PFSK-1 (cell line): ENCODE measurements around the gene PTPRK.

Source experiments
- FOXP2 ChIP-seq: optimal IDR thresholded peaks from 2 replicates; pipeline ENCODE3; 2011; ENCODE audit warnings: borderline replicate concordance, control low read depth, inconsistent platforms; ENCODE audit not compliant: insufficient read depth; ENCODE audit errors: extremely low read length, extremely low read depth
- POLR2AphosphoS5 ChIP-seq: IDR thresholded peaks from 2 replicates; pipeline ENCODE4 v1.6.1; 2012; ENCODE audit warnings: low read depth, mild to moderate bottlenecking, control low read depth, low read length, moderate library complexity
- SIN3A ChIP-seq: IDR thresholded peaks from 2 replicates; pipeline ENCODE4 v1.6.1; 2012; ENCODE audit warnings: mild to moderate bottlenecking, low read length, moderate library complexity, borderline replicate concordance; ENCODE audit not compliant: insufficient read depth
- TAF1 ChIP-seq: IDR thresholded peaks from 2 replicates; pipeline ENCODE4 v1.6.1; 2012; ENCODE audit warnings: low read length, control low read depth, borderline replicate concordance; ENCODE audit not compliant: insufficient read depth
- TF ChIP-seq, protein P1 (sequence below), 2 experiments: IDR thresholded peaks; 2 replicates each; pipeline versions ENCODE4 v1.6.1 to v1.8.0; 2011 to 2012; ENCODE audit warnings: low read depth in 2 of 2, low read length in 2 of 2, control low read depth in 1 of 2, inconsistent platforms in 1 of 2, mild to moderate bottlenecking in 1 of 2, moderate library complexity in 1 of 2; ENCODE audit not compliant: insufficient read depth in 1 of 2

PTPRK gene

DNA sequence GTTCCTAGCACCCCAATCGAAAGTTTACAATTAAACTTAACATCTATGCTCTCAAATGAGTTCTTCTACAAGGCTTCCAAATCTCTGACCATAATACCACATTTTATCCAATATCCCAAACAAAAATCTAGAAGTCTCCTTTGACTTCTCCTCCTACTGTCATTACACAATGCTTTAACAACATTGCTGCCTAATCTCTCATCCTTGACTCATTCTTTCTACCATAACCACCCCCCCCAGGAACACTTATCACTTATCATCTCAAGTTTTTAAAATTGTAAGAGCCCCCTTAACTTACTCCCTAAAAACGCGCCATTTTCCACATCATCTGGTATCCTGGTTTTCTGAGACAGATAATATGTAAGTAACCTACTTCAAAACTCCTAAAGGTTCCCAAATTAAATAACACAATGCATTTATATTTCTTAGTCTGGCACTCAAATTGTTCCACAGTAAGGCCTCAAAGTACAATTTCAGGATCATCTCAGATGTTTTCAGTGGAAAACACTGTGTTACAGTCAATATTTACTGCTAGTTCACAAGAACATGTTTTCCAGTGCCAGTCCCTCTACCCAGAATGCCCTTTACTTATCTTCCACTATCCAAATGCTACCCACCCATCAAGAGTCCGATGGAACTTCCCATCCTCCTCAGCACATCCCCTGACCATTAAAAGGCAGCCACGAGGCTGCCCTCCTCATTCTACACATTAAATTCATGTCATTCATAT lies 311.4 kb downstream of the PTPRK start:
- TF ChIP-seq FOXP2 = no peak
- TF ChIP-seq TAF1 = no peak
- no peak for TF ChIP-seq POLR2AphosphoS5
- no peak for TF ChIP-seq SIN3A
- TF ChIP-seq, protein P1, sequence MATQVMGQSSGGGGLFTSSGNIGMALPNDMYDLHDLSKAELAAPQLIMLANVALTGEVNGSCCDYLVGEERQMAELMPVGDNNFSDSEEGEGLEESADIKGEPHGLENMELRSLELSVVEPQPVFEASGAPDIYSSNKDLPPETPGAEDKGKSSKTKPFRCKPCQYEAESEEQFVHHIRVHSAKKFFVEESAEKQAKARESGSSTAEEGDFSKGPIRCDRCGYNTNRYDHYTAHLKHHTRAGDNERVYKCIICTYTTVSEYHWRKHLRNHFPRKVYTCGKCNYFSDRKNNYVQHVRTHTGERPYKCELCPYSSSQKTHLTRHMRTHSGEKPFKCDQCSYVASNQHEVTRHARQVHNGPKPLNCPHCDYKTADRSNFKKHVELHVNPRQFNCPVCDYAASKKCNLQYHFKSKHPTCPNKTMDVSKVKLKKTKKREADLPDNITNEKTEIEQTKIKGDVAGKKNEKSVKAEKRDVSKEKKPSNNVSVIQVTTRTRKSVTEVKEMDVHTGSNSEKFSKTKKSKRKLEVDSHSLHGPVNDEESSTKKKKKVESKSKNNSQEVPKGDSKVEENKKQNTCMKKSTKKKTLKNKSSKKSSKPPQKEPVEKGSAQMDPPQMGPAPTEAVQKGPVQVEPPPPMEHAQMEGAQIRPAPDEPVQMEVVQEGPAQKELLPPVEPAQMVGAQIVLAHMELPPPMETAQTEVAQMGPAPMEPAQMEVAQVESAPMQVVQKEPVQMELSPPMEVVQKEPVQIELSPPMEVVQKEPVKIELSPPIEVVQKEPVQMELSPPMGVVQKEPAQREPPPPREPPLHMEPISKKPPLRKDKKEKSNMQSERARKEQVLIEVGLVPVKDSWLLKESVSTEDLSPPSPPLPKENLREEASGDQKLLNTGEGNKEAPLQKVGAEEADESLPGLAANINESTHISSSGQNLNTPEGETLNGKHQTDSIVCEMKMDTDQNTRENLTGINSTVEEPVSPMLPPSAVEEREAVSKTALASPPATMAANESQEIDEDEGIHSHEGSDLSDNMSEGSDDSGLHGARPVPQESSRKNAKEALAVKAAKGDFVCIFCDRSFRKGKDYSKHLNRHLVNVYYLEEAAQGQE (IDR thresholded peaks at IDR 0.05; ENCODE audit: insufficient read depth in 1 of 2, low read depth in 2 of 2, low read length in 2 of 2) = no peak

DNA sequence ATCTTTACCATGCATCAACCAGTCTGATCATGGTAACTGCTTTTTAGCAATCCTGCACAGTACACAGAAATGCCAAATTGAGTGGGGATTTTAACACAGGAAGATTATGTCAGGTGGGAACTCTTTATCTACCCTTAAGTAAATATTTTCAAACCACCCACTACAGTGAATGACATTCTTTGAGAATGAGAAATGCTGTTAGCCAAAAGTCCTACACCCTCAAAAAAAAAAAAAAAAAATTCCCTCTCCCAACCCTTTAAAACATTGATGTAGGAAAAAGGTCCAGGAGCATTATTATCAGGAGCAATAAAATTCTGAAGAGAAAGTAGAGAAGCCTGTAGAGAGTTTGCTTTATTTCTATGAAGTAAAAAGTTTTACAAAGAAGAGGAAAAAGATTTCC lies 312.3 kb downstream of the PTPRK start:
- TF ChIP-seq TAF1 (no peak), SIN3A (no peak), POLR2AphosphoS5 (no peak), FOXP2 (no peak)
- TF ChIP-seq, protein P1 (IDR thresholded peaks at IDR 0.05; ENCODE audit: insufficient read depth in 1 of 2, low read depth in 2 of 2, low read length in 2 of 2) = no peak

DNA sequence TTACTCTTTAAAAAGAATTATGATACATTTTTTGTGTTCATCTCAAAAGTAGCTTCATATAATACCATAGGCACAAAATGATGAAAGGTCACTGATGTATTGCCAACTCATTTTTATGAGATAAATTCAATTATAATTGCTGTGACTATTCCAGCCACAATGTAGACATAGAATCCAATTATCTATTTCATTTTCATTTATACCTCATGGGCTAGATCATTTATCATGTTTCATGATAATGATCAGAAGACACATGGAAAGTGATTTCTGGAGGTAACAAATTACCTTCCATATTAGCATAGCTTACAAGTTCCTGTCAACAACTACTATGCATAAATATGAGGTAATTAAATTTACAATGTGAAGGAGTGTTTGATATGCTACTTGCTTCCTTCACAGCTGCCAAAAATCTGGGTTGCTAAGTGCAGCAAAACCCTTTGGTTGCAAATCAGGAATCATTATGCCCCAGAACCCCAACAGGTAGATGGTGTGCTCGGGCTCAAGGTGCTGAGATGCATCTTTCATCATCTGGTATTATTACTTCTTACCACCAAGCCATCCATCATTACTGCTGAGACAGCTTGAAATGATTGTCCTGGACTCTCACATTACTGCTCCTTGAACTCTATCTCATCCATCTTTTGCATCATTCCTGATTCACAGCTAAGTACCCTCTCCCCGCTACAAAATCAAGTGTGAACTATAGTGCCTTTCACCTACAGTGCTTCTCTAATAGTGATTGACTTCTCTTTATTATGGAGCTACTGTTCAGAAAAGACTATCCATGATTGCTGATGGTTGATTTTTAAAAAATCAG lies 313.6 kb downstream of the PTPRK start:
- 0 out of 2 replicates have a peak, but pooled peaks have one; percentile 26 for TF ChIP-seq POLR2AphosphoS5
- no peak for TF ChIP-seq FOXP2

DNA sequence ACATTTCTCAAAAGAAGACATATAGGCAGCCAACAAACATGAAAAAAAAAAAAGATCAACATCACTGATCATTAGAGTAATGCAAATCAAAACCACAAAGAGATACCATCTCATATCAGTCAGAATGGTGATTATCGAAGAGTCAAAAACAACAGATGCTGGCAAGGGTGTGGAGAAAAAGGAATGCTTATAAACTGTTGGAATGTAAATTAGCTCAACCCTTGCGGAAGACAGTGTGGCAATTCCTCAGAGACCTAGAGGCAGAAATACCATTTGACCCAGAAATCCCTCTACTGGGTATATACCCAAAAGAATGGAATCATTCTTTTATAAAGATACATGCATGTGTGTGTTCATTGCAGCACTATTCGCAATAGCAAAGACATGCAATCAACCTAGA lies 315.8 kb downstream of the PTPRK start:
- TF ChIP-seq, protein P1 (IDR thresholded peaks at IDR 0.05; ENCODE audit: insufficient read depth in 1 of 2, low read depth in 2 of 2, low read length in 2 of 2) = no peak

DNA sequence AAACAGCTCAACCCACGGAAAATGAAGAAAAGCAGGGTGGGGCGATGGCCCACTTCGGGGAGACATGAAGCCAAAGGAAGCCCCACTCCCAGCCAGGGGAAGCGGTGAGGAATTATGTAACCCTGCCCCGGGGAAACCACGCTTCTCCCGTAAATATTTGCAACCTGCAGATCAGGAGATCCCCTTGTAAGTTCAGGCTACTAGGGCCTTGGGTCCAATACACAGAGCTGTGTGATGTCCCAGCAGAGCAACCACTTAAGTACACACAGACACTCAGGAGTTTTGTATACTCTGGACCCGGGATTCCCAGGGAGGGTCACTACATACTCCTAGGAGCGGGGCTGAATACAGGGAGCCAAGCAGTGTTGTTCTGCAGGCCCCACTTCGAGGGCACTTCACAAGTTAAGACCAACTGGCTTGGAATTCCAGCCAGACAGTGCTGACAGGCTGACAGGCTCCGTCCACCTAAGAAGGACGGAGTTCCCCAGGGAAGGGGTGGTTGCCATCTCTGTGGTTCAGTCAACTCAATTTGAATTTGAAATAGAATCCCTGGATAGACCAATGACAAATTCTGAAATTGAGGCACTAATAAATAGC lies 318.1 kb downstream of the PTPRK start:
- no peak for TF ChIP-seq FOXP2
- no peak for TF ChIP-seq POLR2AphosphoS5
- no peak for TF ChIP-seq SIN3A
- TF ChIP-seq TAF1 = no peak
- TF ChIP-seq, protein P1 (IDR thresholded peaks at IDR 0.05; ENCODE audit: insufficient read depth in 1 of 2, low read depth in 2 of 2, low read length in 2 of 2) = no peak
